ENCODE data around the gene SALL4.

GRCh38 chr20:51747182-51747911 is 55.0 kb downstream of the SALL4 start:
- no peak for TF ChIP-seq CTCF (IDR thresholded peaks at IDR 0.05)
- no peak for TF ChIP-seq POLR2A (IDR thresholded peaks at IDR 0.05)
- no peak for TF ChIP-seq POLR2AphosphoS5 (IDR thresholded peaks at IDR 0.05; ENCODE audit: insufficient read depth in 1 of 2, low read depth in 1 of 2)

Data from vagina (tissue), 2 donors.